Osteoblast (primary cell): ENCODE results near the gene PFDN6. TPM values are rescaled to one million over a fixed set of nuclear protein-coding genes. Genes with fewer than 3 reads are reported as not detected.

ENCODE experiments used
- DNase-seq: peaks from one replicate; pipeline ENCODE4 v3.0.0; 2011; ENCODE audit warnings: low spot score, mixed read lengths; ENCODE audit not compliant: insufficient read length; ENCODE audit errors: missing footprints
- H2AFZ ChIP-seq: 2 replicates; pipeline ENCODE4 v1.6.0; 2011; ENCODE audit warnings: mild to moderate bottlenecking, low read length
- H3K27ac ChIP-seq: 2 replicates; pipeline ENCODE4 v1.5.1; 2011; ENCODE audit warnings: mild to moderate bottlenecking, low read depth, low read length, moderate library complexity
- H3K27me3 ChIP-seq: 2 replicates; pipeline ENCODE4 v1.6.0; 2012; ENCODE audit warnings: mild to moderate bottlenecking, control low read depth, inconsistent platforms, low read length, moderate library complexity; ENCODE audit not compliant: insufficient read depth
- H3K36me3 ChIP-seq: 2 replicates; pipeline ENCODE4 v1.5.1; 2011; ENCODE audit warnings: mild to moderate bottlenecking, low read length, control low read depth, moderate library complexity; ENCODE audit not compliant: insufficient read depth
- H3K4me1 ChIP-seq: 2 replicates; pipeline ENCODE4 v1.5.1; 2011; ENCODE audit warnings: mild to moderate bottlenecking, low read length, control low read depth, moderate library complexity; ENCODE audit not compliant: insufficient read depth
- H3K4me2 ChIP-seq: 2 replicates; pipeline ENCODE4 v1.6.0; 2011; ENCODE audit warnings: mild to moderate bottlenecking, low read length; ENCODE audit not compliant: insufficient read depth
- H3K4me3 ChIP-seq: fragments of 200-600 bp; sonication (generic); 3 replicates; pipeline ENCODE4 v1.5.1; 2012; ENCODE audit warnings: mild to moderate bottlenecking, low read length, inconsistent platforms; ENCODE audit not compliant: insufficient read depth
- H3K79me2 ChIP-seq: 2 replicates; pipeline ENCODE4 v1.6.0; 2012; ENCODE audit warnings: mild to moderate bottlenecking, low read length, control low read depth, inconsistent platforms; ENCODE audit not compliant: insufficient read depth
- H3K9me3 ChIP-seq: 2 replicates; pipeline ENCODE4 v1.5.1; 2011; ENCODE audit warnings: low read depth, low read length, control low read depth
- H4K20me1 ChIP-seq: 2 replicates; pipeline ENCODE4 v1.6.0; 2012; ENCODE audit warnings: mild to moderate bottlenecking, low read length, control low read depth; ENCODE audit not compliant: insufficient read depth
- CTCF ChIP-seq: IDR thresholded peaks from 2 replicates; pipeline ENCODE4 v1.5.1; 2011; ENCODE audit warnings: mild to moderate bottlenecking, low read depth, low read length, moderate library complexity; ENCODE audit errors: extremely low read depth
- total RNA-seq: library from RNA; depleted of rRNA; stranded (reverse); fragments of >200 nt; gene quantifications from 2 replicates; pipeline ENCODE4 v1.2.3, GENCODE V29; 2012

Gene PFDN6
- total RNA-seq, 1 donor, result 15.9 TPM

GRCh38 chr6:33299237-33299944 is 10.0 kb downstream of the PFDN6 start:
- H3K4me1 ChIP-seq, result no peaks in the 10 kb centered on the region
- H3K9me3 ChIP-seq, result no peaks in the 10 kb centered on the region
- no peaks in the 10 kb centered on the region for H3K27me3 ChIP-seq
- H3K79me2 ChIP-seq, result peaks cover 27% of the 10 kb centered on the region
- peak overlapping the region; percentile 80 for H2AFZ ChIP-seq
- peaks cover 25% of the 10 kb centered on the region for H3K36me3 ChIP-seq
- TF ChIP-seq CTCF, result peak; percentile 80
- peak; percentile 97 for DNase-seq
- peaks cover 3% of the 10 kb centered on the region for H4K20me1 ChIP-seq
- H3K27ac ChIP-seq, result peak overlapping the region; percentile 91
- peak overlapping the region; percentile 85 for H3K4me2 ChIP-seq
- peak overlapping the region; percentile 84 for H3K4me3 ChIP-seq

GRCh38 chr6:33301877-33302276 is 12.5 kb downstream of the PFDN6 start:
- TF ChIP-seq CTCF, result no peak
- Histone ChIP-seq H3K9me3 (no peaks in the 10 kb centered on the region), H3K4me3 (no peak overlapping the region), H3K36me3 (peaks cover 30% of the 10 kb centered on the region), H3K27ac (no peak overlapping the region), H3K27me3 (no peaks in the 10 kb centered on the region), H3K4me2 (no peak overlapping the region), H3K79me2 (peaks cover 50% of the 10 kb centered on the region), H4K20me1 (peaks cover 12% of the 10 kb centered on the region), H3K4me1 (no peaks in the 10 kb centered on the region), H2AFZ (no peak overlapping the region)
- DNase-seq, result no peak

GRCh38 chr6:33304216-33304615 is 14.8 kb downstream of the PFDN6 start:
- Histone ChIP-seq H3K27ac (no peak overlapping the region), H3K79me2 (peaks cover 62% of the 10 kb centered on the region), H3K27me3 (no peaks in the 10 kb centered on the region), H2AFZ (no peak overlapping the region), H3K36me3 (peaks cover 30% of the 10 kb centered on the region), H3K4me3 (no peak overlapping the region), H3K4me2 (no peak overlapping the region), H4K20me1 (peaks cover 12% of the 10 kb centered on the region), H3K4me1 (no peaks in the 10 kb centered on the region), H3K9me3 (no peaks in the 10 kb centered on the region)
- DNase-seq, result no peak
- TF ChIP-seq CTCF, result no peak

GRCh38 chr6:33305052-33305451 is 15.7 kb downstream of the PFDN6 start:
- Histone ChIP-seq H3K4me1 (no peaks in the 10 kb centered on the region), H3K36me3 (peaks cover 30% of the 10 kb centered on the region), H3K27ac (no peak overlapping the region), H3K9me3 (no peaks in the 10 kb centered on the region), H3K27me3 (no peaks in the 10 kb centered on the region), H3K4me3 (no peak overlapping the region), H4K20me1 (peaks cover 12% of the 10 kb centered on the region), H3K79me2 (peaks cover 65% of the 10 kb centered on the region), H3K4me2 (no peak overlapping the region), H2AFZ (no peak overlapping the region)
- DNase-seq, result peak; percentile 4
- no peak for TF ChIP-seq CTCF
